K562 (cell line): ENCODE results near the gene EHBP1L1. TPM values are rescaled to one million over a fixed set of nuclear protein-coding genes. Genes with fewer than 3 reads are reported as not detected.

Experiments used
- CREB3 ChIP-seq: fragments of 450-650 bp; conservative IDR thresholded peaks from 2 replicates; pipeline ENCODE4 v1.6.1; 2016; ENCODE audit warnings: missing genetic modification characterization, low read depth, mild to moderate bottlenecking, missing compliant biosample characterization, moderate library complexity
- CREB5 ChIP-seq: fragments of 250-450 bp; sonication (Bioruptor Pico); IDR thresholded peaks from 2 replicates; pipeline ENCODE4 v1.5.0; 2020; ENCODE audit warnings: mild to moderate bottlenecking
- E2F1 ChIP-seq: sonication (generic); formaldehyde crosslinking; IDR thresholded peaks from 2 replicates; pipeline ENCODE4 v1.8.1; 2023; ENCODE audit warnings: mild to moderate bottlenecking, missing genetic modification reagents, moderate library complexity
- EGR1 ChIP-seq: fragments of 450-650 bp; conservative IDR thresholded peaks from 2 replicates; pipeline ENCODE4 v1.6.1; 2017; ENCODE audit warnings: mild to moderate bottlenecking
- GTF2E2 ChIP-seq: fragments of 200-800 bp; sonication (Bioruptor generic); IDR thresholded peaks from 2 replicates; pipeline ENCODE4 v1.6.1; 2016; ENCODE audit warnings: missing genetic modification characterization, missing compliant biosample characterization
- KLF13 ChIP-seq: fragments of 450-650 bp; IDR thresholded peaks from 2 replicates; pipeline ENCODE4 v1.6.1; 2016; ENCODE audit warnings: missing genetic modification characterization, low read depth, mild to moderate bottlenecking, missing compliant biosample characterization, moderate library complexity, borderline replicate concordance
- MEF2A ChIP-seq: IDR thresholded peaks from 2 replicates; pipeline ENCODE4 v1.6.1; 2011; ENCODE audit warnings: low read depth, mild to moderate bottlenecking, low read length, moderate library complexity; ENCODE audit not compliant: control insufficient read depth
- NR2C2 ChIP-seq, 2 experiments: fragments of 200-800 bp in 1 of 2; sonication (Bioruptor generic) in 1 of 2; sonication (generic) in 1 of 2; formaldehyde crosslinking in 1 of 2; IDR thresholded peaks; 2 replicates each; pipeline versions ENCODE4 v1.6.1 to v1.8.0; 2016 to 2022; ENCODE audit warnings: mild to moderate bottlenecking in 1 of 2, missing compliant biosample characterization in 1 of 2, missing genetic modification characterization in 1 of 2, missing genetic modification reagents in 1 of 2
- POLR2G ChIP-seq: fragments of 200-400 bp; formaldehyde crosslinking; IDR thresholded peaks from 2 replicates; pipeline ENCODE4 v1.6.1; 2017; ENCODE audit warnings: low read depth, mild to moderate bottlenecking, antibody characterized with exemption, low read length, moderate library complexity
- TARDBP ChIP-seq: fragments of 450-650 bp; IDR thresholded peaks from 2 replicates; pipeline ENCODE4 v1.6.1; 2016
- ZBTB40 ChIP-seq, 2 experiments: fragments of 450-650 bp in 1 of 2; sonication (generic) in 1 of 2; formaldehyde crosslinking in 1 of 2; IDR thresholded peaks; 2 replicates each; pipeline versions ENCODE4 v1.7.1 to v1.9.0; 2016 to 2022; ENCODE audit warnings: inconsistent platforms in 1 of 2, mild to moderate bottlenecking in 1 of 2, missing genetic modification reagents in 1 of 2
- ZBTB7A ChIP-seq: IDR thresholded peaks from 2 replicates; pipeline ENCODE4 v1.6.1; 2011; ENCODE audit warnings: low read depth, mild to moderate bottlenecking, low read length, moderate library complexity, borderline replicate concordance; ENCODE audit not compliant: control insufficient read depth
- polyA plus RNA-seq, 8 experiments: library from polyadenylated mRNA; depleted of rRNA in 4 of 8; stranded (reverse) in 5 of 8; unstranded in 3 of 8; fragments of >200 nt; fragmentation: Nextera tagmentation in 2 of 8; fragmentation: Illumina TruSeq in 1 of 8; extraction: Ambion mirVana in 2 of 8; extraction: Trizol in 1 of 8; gene quantifications; 2 replicates each; pipeline versions ENCODE4 v1.2.1 to v1.2.3, GENCODE V29; 2011 to 2014; ENCODE audit warnings: inconsistent platforms in 1 of 8, missing spikeins in 1 of 8
- total RNA-seq, 7 experiments: library from RNA; depleted of rRNA in 6 of 7; stranded (reverse); fragments of >200 nt in 6 of 7; fragmentation: Illumina TruSeq in 2 of 7; extraction: Trizol in 2 of 7; gene quantifications; 2 replicates each; pipeline versions ENCODE4 v1.2.1 to v1.2.3, GENCODE V29; 2011 to 2021; ENCODE audit warnings: low replicate concordance in 1 of 7

Gene EHBP1L1
- total and polyA plus RNA-seq, 9 of the 15 experiments (the other 6 are each of a cell fraction or from before 2014, with no cell fraction given), result 0.03 to 87.1 (median 26.3) TPM

- TF ChIP-seq ZBTB40 (IDR thresholded peaks at IDR 0.05), result 0 out of 2 replicates have a peak, but pooled peaks have one; percentile 27
- no peak for TF ChIP-seq ZBTB40 (CRISPR knock-in tag; IDR thresholded peaks at IDR 0.05)
- TF ChIP-seq EGR1, result peak; percentile 86
- TF ChIP-seq MEF2A, result no peak
- peak; percentile 73; the same call in 1 of the 2 replicates for TF ChIP-seq TARDBP
- no peak for TF ChIP-seq CREB5 (CRISPR knock-in tag)
- TF ChIP-seq E2F1 (CRISPR knock-in tag), result peak; percentile 46
- no peak for TF ChIP-seq NR2C2 (CRISPR knock-in tag; IDR thresholded peaks at IDR 0.05)
- TF ChIP-seq NR2C2 (tag; IDR thresholded peaks at IDR 0.05), result peak; percentile 83
- TF ChIP-seq CREB3, result no peak
- TF ChIP-seq KLF13 (tag), result peak; percentile 34; the same call in 1 of the 2 replicates
- TF ChIP-seq POLR2G, result peak; percentile 76
- peak; percentile 40; the same call in 1 of the 2 replicates for TF ChIP-seq GTF2E2 (tag)
- peak; percentile 96 for TF ChIP-seq ZBTB7A
Measured at GRCh38 chr11:65574109-65574810, 1.6 kb upstream of the EHBP1L1 start (continued).
